H9 (cell line): Measurements from ENCODE around the gene POP4. TPM values are rescaled to one million over a fixed set of nuclear protein-coding genes. Genes with fewer than 3 reads are reported as not detected.

Experiments
- DNase-seq: peaks from one replicate; pipeline ENCODE4 v3.0.0-alpha.2; 2017
- H2AFZ ChIP-seq: one replicate; pipeline ENCODE4 v1.6.1; 2013; ENCODE audit warnings: mild to moderate bottlenecking, low read length, control low read depth, moderate library complexity
- H2AK5ac ChIP-seq: 2 replicates; pipeline ENCODE4 v1.6.1; 2013; ENCODE audit warnings: low read length, control low read depth, mixed read lengths; ENCODE audit not compliant: insufficient read length
- H2BK120ac ChIP-seq: one replicate; pipeline ENCODE4 v1.6.1; 2013; ENCODE audit warnings: low read depth, mild to moderate bottlenecking, low read length, control low read depth, inconsistent platforms; ENCODE audit not compliant: poor library complexity, severe bottlenecking
- H2BK12ac ChIP-seq: 2 replicates; pipeline ENCODE4 v1.6.1; 2013; ENCODE audit warnings: low read length, control low read depth, mixed read lengths, low read depth; ENCODE audit not compliant: insufficient read length
- H2BK15ac ChIP-seq: 2 replicates; pipeline ENCODE4 v1.6.1; 2013; ENCODE audit warnings: low read depth, low read length, control low read depth
- H2BK20ac ChIP-seq: one replicate; pipeline ENCODE4 v1.6.1; 2013; ENCODE audit warnings: low read depth, mild to moderate bottlenecking, low read length, control low read depth, inconsistent platforms; ENCODE audit not compliant: poor library complexity, severe bottlenecking
- H2BK5ac ChIP-seq: 2 replicates; pipeline ENCODE4 v1.6.1; 2013; ENCODE audit warnings: low read length, control low read depth, mixed read lengths; ENCODE audit not compliant: insufficient read length
- H3K14ac ChIP-seq: 2 replicates; pipeline ENCODE4 v1.6.1; 2013; ENCODE audit warnings: low read length, control low read depth; ENCODE audit not compliant: insufficient read depth
- H3K18ac ChIP-seq: 2 replicates; pipeline ENCODE4 v1.6.1; 2013; ENCODE audit warnings: low read depth, mild to moderate bottlenecking, mixed read lengths, low read length, control low read depth; ENCODE audit not compliant: insufficient read length
- H3K23ac ChIP-seq: 2 replicates; pipeline ENCODE4 v1.6.1; 2013; ENCODE audit warnings: low read length, control low read depth, mixed read lengths, low read depth; ENCODE audit not compliant: insufficient read length
- H3K23me2 ChIP-seq: 2 replicates; pipeline ENCODE4 v1.6.1; 2013; ENCODE audit warnings: low read depth, mild to moderate bottlenecking, mixed read lengths, low read length, control low read depth; ENCODE audit not compliant: insufficient read length, poor library complexity, severe bottlenecking
- H3K27ac ChIP-seq: 2 replicates; pipeline ENCODE4 v1.5.1; 2013; ENCODE audit warnings: low read length, control low read depth, mixed read lengths, low read depth; ENCODE audit not compliant: insufficient read length
- H3K27me3 ChIP-seq: 2 replicates; pipeline ENCODE4 v1.6.1; 2013; ENCODE audit warnings: low read length, control low read depth, inconsistent platforms; ENCODE audit not compliant: insufficient read depth
- H3K4ac ChIP-seq: 2 replicates; pipeline ENCODE4 v1.6.1; 2013; ENCODE audit warnings: low read depth, mild to moderate bottlenecking, control low read depth, inconsistent platforms, low read length, moderate library complexity
- H3K4me1 ChIP-seq: 2 replicates; pipeline ENCODE4 v1.6.1; 2013; ENCODE audit warnings: low read length, control low read depth, inconsistent platforms; ENCODE audit not compliant: insufficient read depth
- H3K4me2 ChIP-seq: 2 replicates; pipeline ENCODE4 v1.6.1; 2013; ENCODE audit warnings: low read length, control low read depth, mixed read lengths; ENCODE audit not compliant: insufficient read length, insufficient read depth
- H3K56ac ChIP-seq: 2 replicates; pipeline ENCODE4 v1.6.1; 2013; ENCODE audit warnings: low read depth, mild to moderate bottlenecking, mixed read lengths, low read length, control low read depth; ENCODE audit not compliant: insufficient read length
- H3K79me1 ChIP-seq: 2 replicates; pipeline ENCODE4 v1.6.1; 2013; ENCODE audit warnings: low read depth, mild to moderate bottlenecking, moderate library complexity, low read length, control low read depth, inconsistent platforms; ENCODE audit not compliant: insufficient read depth, poor library complexity, severe bottlenecking
- H3K79me2 ChIP-seq: 2 replicates; pipeline ENCODE4 v1.6.1; 2013; ENCODE audit warnings: low read length, control low read depth, inconsistent platforms; ENCODE audit not compliant: insufficient read depth
- H3K9ac ChIP-seq: 2 replicates; pipeline ENCODE4 v1.6.1; 2013; ENCODE audit warnings: low read length, control low read depth, mixed read lengths; ENCODE audit not compliant: insufficient read length; ENCODE audit errors: extremely low read depth
- H3K9me3 ChIP-seq: one replicate; pipeline ENCODE4 v1.6.1; 2013; ENCODE audit warnings: low read depth, low read length, inconsistent platforms; ENCODE audit not compliant: control insufficient read depth
- H3T11ph ChIP-seq: one replicate; pipeline ENCODE4 v1.6.1; 2013; ENCODE audit warnings: mild to moderate bottlenecking, low read length, control low read depth, inconsistent platforms
- H4K20me1 ChIP-seq: one replicate; pipeline ENCODE4 v1.6.1; 2013; ENCODE audit not compliant: control insufficient read depth, insufficient read length, insufficient read depth
- H4K5ac ChIP-seq: 2 replicates; pipeline ENCODE4 v1.6.1; 2013; ENCODE audit warnings: low read depth, mild to moderate bottlenecking, mixed read lengths, low read length, control low read depth; ENCODE audit not compliant: insufficient read length
- H4K8ac ChIP-seq: replicated peaks from 2 replicates; pipeline ENCODE4 v1.6.1; 2013; ENCODE audit warnings: low read length, control low read depth, mixed read lengths, low read depth; ENCODE audit not compliant: insufficient read length
- H4K91ac ChIP-seq: 2 replicates; pipeline ENCODE4 v1.6.1; 2013; ENCODE audit warnings: low read depth, mild to moderate bottlenecking, moderate library complexity, mixed read lengths, low read length, control low read depth; ENCODE audit not compliant: insufficient read length
- H3K27ac Mint-ChIP-seq, 3 experiments: 2 replicates in 2 of 3; 3 replicates in 1 of 3; pipeline ENCODE4 v1.8.0; 2020 to 2021; ENCODE audit warnings: mixed read lengths in 3 of 3, mild to moderate bottlenecking in 1 of 3, moderate library complexity in 1 of 3
- H3K27me3 Mint-ChIP-seq: 2 replicates; pipeline ENCODE4 v1.8.0; 2021; ENCODE audit warnings: low read depth, mild to moderate bottlenecking, moderate library complexity, mixed read lengths
- H3K36me3 Mint-ChIP-seq, 3 experiments: 2 replicates in 2 of 3; 3 replicates in 1 of 3; pipeline ENCODE4 v1.8.0; 2020 to 2021; ENCODE audit warnings: low read depth in 3 of 3, mixed read lengths in 3 of 3; ENCODE audit not compliant: insufficient read depth in 1 of 3
- H3K4me1 Mint-ChIP-seq, 2 experiments: 2 replicates each; pipeline ENCODE4 v1.8.0; 2020; ENCODE audit warnings: mixed read lengths in 2 of 2
- H3K4me3 Mint-ChIP-seq, 2 experiments: 2 replicates in 1 of 2; 3 replicates in 1 of 2; pipeline ENCODE4 v1.8.0; 2020 to 2021; ENCODE audit warnings: mild to moderate bottlenecking in 2 of 2, mixed read lengths in 2 of 2, moderate library complexity in 1 of 2
- H3K9me3 Mint-ChIP-seq, 2 experiments: 2 replicates in 1 of 2; 3 replicates in 1 of 2; pipeline ENCODE4 v1.8.0; 2020; ENCODE audit warnings: mild to moderate bottlenecking in 2 of 2, mixed read lengths in 2 of 2, moderate library complexity in 1 of 2
- CTCF ChIP-seq: fragments of 200-600 bp; sonication (generic); conservative IDR thresholded peaks from 3 replicates; pipeline ENCODE4 v1.8.0; 2021; ENCODE audit warnings: antibody characterized with exemption, mild to moderate bottlenecking
- WGBS: extraction: QIAGEN DNeasy Blood & Tissue Kit; methylation state at CpG from one replicate; pipeline ENCODE4 v1.1.7; 2013; ENCODE audit warnings: missing lambda C conversion rate, low lambda C conversion rate, mixed read lengths; ENCODE audit not compliant: insufficient read length; ENCODE audit errors: extremely low coverage; 5-methylcytosine and 5-hydroxymethylcytosine counted together
- total RNA-seq: library from RNA; stranded (reverse); gene quantifications from 2 replicates; pipeline ENCODE4 v1.2.1, GENCODE V29; 2021

Gene POP4
- total RNA-seq, 1 experiment from 2014 or later = 51.4 TPM

DNA sequence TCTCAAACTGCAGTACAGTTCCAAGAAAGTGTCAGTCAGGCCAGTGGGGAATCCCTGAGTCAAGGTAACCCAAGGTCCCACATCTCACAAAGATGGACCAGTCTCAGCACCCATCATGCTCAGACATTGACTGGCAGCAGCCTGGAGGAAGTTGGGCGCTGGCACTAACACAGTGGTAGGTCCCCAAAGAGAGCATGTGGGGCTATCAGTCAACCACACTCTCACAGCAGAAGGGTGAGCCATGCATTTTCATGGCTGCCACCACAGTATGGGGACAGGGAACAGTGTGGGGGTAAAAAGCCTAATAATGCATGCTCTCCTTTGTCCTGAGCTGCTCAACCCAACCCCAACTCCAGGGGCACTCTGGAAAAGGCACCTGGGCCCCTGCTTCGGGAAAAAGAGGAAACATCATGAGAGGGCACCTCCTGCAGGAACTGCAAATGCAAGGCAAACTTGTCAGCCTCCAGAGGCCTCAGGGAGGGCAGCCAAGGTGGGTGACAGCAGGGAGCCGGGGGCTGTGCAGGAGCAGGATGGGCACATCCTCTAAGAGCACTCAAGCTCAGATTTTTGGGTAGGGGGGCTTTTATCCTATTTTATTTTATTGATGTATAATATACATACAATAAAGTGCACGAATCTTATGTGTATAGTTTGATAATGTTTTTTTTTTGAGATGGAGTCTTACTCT, 49.7 kb downstream of the POP4 start:
- WGBS = no CpG with 5 or more reads among the region's 4 CpGs
- peaks cover 3 to 4% of the 10 kb centered on the region in 2 experiments; a peak in 2 of 4 replicates for H3K4me1 Mint-ChIP-seq
- H4K8ac ChIP-seq = no peak overlapping the region

More for the DNA sequence above, 49.7 kb downstream of the POP4 start:
- Histone ChIP-seq H3K18ac (no peak overlapping the region), H2AK5ac (no peak overlapping the region), H2BK15ac (no peak overlapping the region), H3K14ac (no peak overlapping the region), H4K5ac (no peak overlapping the region), H3K9ac (no peak overlapping the region), H2BK20ac (no peak overlapping the region), H4K20me1 (no peaks in the 10 kb centered on the region), H2BK12ac (no peak overlapping the region), H3K9me3 (no peaks in the 10 kb centered on the region), H3K79me1 (no peaks in the 10 kb centered on the region), H2BK5ac (no peak overlapping the region), H3K4me2 (no peak overlapping the region), H3K23ac (no peak overlapping the region), H3K27ac (no peak overlapping the region), H3K4ac (no peak overlapping the region), H3K56ac (no peak overlapping the region), H3K79me2 (no peaks in the 10 kb centered on the region), H3K4me1 (no peaks in the 10 kb centered on the region), H4K91ac (no peak overlapping the region), H3T11ph (no peak overlapping the region), H3K23me2 (no peaks in the 10 kb centered on the region), H2BK120ac (no peak overlapping the region), H3K27me3 (no peaks in the 10 kb centered on the region), H2AFZ (no peak overlapping the region)
- DNase-seq = no peak
- Mint-ChIP-seq H3K27me3 (no peaks in the 10 kb centered on the region), H3K27ac (no peak overlapping the region), H3K4me3 (no peak overlapping the region; a peak in 1 of 5 replicates), H3K9me3 (peaks cover 4 to 10% of the 10 kb centered on the region in 2 experiments; a peak in 3 of 5 replicates), H3K36me3 (no peaks in the 10 kb centered on the region; a peak in 3 of 7 replicates)
- no peak for TF ChIP-seq CTCF
